ENCODE results near the gene SERPINA4. TPM values are rescaled to one million over a fixed set of nuclear protein-coding genes. Genes with fewer than 3 reads are reported as not detected.

Gene SERPINA4
- total RNA-seq, 1 experiment from 2014 or later, result not detected

- no peak for TF ChIP-seq CTCF (conservative IDR thresholded peaks at IDR 0.05)
- Mint-ChIP-seq H3K36me3 (ENCODE audit: insufficient read depth in 1 of 3, low read depth in 3 of 3) (peaks cover 0 to 3% (median 1%) of the 10 kb centered on the region in 3 experiments; a peak in 3 of 7 replicates), H3K4me1 (peaks cover 2 to 5% of the 10 kb centered on the region in 2 experiments; a peak in 2 of 4 replicates), H3K27me3 (ENCODE audit: low read depth) (no peaks in the 10 kb centered on the region; the same call in 1 of the 2 replicates), H3K4me3 (no peak overlapping the region), H3K27ac (peak overlapping the region in 1 of 3 experiments; percentile 80; a peak in 1 of 7 replicates), H3K9me3 (peaks cover 5 to 11% of the 10 kb centered on the region in 2 experiments)
- Histone ChIP-seq H4K8ac (replicated peaks; ENCODE audit: insufficient read length, low read depth, low read length) (no peak overlapping the region), H2BK15ac (ENCODE audit: low read depth, low read length) (no peak overlapping the region), H2AK5ac (ENCODE audit: insufficient read length, low read length) (no peak overlapping the region), H3T11ph (ENCODE audit: low read length) (no peak overlapping the region), H3K27ac (ENCODE audit: insufficient read length, low read depth, low read length) (no peak overlapping the region), H4K91ac (ENCODE audit: insufficient read length, low read depth, low read length) (no peak overlapping the region), H2BK120ac (ENCODE audit: low read depth, low read length, poor library complexity, severe bottlenecking) (no peak overlapping the region), H3K27me3 (ENCODE audit: insufficient read depth, low read length) (no peaks in the 10 kb centered on the region), H3K23ac (ENCODE audit: insufficient read length, low read depth, low read length) (no peak overlapping the region), H3K79me1 (ENCODE audit: insufficient read depth, low read depth, low read length, poor library complexity, severe bottlenecking) (no peaks in the 10 kb centered on the region), H2AFZ (ENCODE audit: low read length) (no peak overlapping the region), H3K9me3 (ENCODE audit: control insufficient read depth, low read depth, low read length) (no peaks in the 10 kb centered on the region), H3K79me2 (ENCODE audit: insufficient read depth, low read length) (no peaks in the 10 kb centered on the region), H2BK12ac (ENCODE audit: insufficient read length, low read depth, low read length) (no peak overlapping the region), H3K56ac (ENCODE audit: insufficient read length, low read depth, low read length) (no peak overlapping the region), H3K4ac (ENCODE audit: low read depth, low read length) (no peak overlapping the region), H3K23me2 (ENCODE audit: insufficient read length, low read depth, low read length, poor library complexity, severe bottlenecking) (no peaks in the 10 kb centered on the region), H2BK5ac (ENCODE audit: insufficient read length, low read length) (no peak overlapping the region), H3K4me2 (ENCODE audit: insufficient read depth, insufficient read length, low read length) (no peak overlapping the region), H4K5ac (ENCODE audit: insufficient read length, low read depth, low read length) (no peak overlapping the region), H2BK20ac (ENCODE audit: low read depth, low read length, poor library complexity, severe bottlenecking) (no peak overlapping the region), H3K18ac (ENCODE audit: insufficient read length, low read depth, low read length) (no peak overlapping the region), H3K4me1 (ENCODE audit: insufficient read depth, low read length) (no peaks in the 10 kb centered on the region), H3K14ac (ENCODE audit: insufficient read depth, low read length) (no peak overlapping the region), H3K9ac (ENCODE audit: extremely low read depth, insufficient read length, low read length) (no peak overlapping the region), H4K20me1 (ENCODE audit: control insufficient read depth, insufficient read depth, insufficient read length) (no peaks in the 10 kb centered on the region)
- no CpG with 5 or more reads among the region's 3 CpGs for WGBS (ENCODE audit: extremely low coverage, insufficient read length, low lambda C conversion rate)
- DNase-seq, result no peak
These were observed 964 bp upstream of the SERPINA4 start for GRCh38 chr14:94560291-94560665.

All from H9 (cell line).